Central memory CD8-positive, alpha-beta T cell (primary cell): Measurements from ENCODE around the gene ANKRD12.

Experiments
- ATAC-seq: fragments of 150-1000 bp; cut with Tn5 transposase; replicated peaks from 2 replicates; pipeline ENCODE4 v1.10.0; 2022; ENCODE audit warnings: mild to moderate bottlenecking, moderate FRiP score, moderate number of reproducible peaks; ENCODE audit not compliant: poor library complexity, severe bottlenecking; ENCODE audit errors: extremely low read depth
- DNase-seq, 2 donors: peaks; one replicate each; pipeline ENCODE4 v3.0.0; 2021; ENCODE audit warnings: low spot score in 2 of 2
- H3K27ac Mint-ChIP-seq: one replicate; pipeline ENCODE4 v1.8.0; 2022; ENCODE audit warnings: low read depth, mild to moderate bottlenecking, moderate library complexity, mixed read lengths
- H3K27me3 Mint-ChIP-seq: one replicate; pipeline ENCODE4 v1.8.0; 2022; ENCODE audit warnings: mixed read lengths
- H3K36me3 Mint-ChIP-seq: one replicate; pipeline ENCODE4 v1.8.0; 2022; ENCODE audit warnings: mild to moderate bottlenecking, moderate library complexity, mixed read lengths; ENCODE audit not compliant: insufficient read depth
- H3K4me1 Mint-ChIP-seq: one replicate; pipeline ENCODE4 v1.8.0; 2022; ENCODE audit warnings: mixed read lengths
- H3K4me3 Mint-ChIP-seq: one replicate; pipeline ENCODE4 v1.8.0; 2022; ENCODE audit warnings: mild to moderate bottlenecking, moderate library complexity, mixed read lengths
- H3K9me3 Mint-ChIP-seq: one replicate; pipeline ENCODE4 v1.8.0; 2022; ENCODE audit warnings: mixed read lengths

The ANKRD12 gene

GRCh38 chr18:9273221-9273620 is 136.6 kb downstream of the ANKRD12 start:
- DNase-seq (no peak), ATAC-seq (no peak)
- H3K27ac Mint-ChIP-seq, result no peak overlapping the region
- H3K9me3 Mint-ChIP-seq, result no peaks in the 10 kb centered on the region
- peaks cover 42% of the 10 kb centered on the region for H3K36me3 Mint-ChIP-seq
- H3K4me1 Mint-ChIP-seq, result no peaks in the 10 kb centered on the region
- no peak overlapping the region for H3K4me3 Mint-ChIP-seq
- H3K27me3 Mint-ChIP-seq, result no peaks in the 10 kb centered on the region

GRCh38 chr18:9275890-9276289 is 139.3 kb downstream of the ANKRD12 start:
- Mint-ChIP-seq H3K27me3 (no peaks in the 10 kb centered on the region), H3K4me3 (no peak overlapping the region), H3K9me3 (no peaks in the 10 kb centered on the region), H3K4me1 (no peaks in the 10 kb centered on the region), H3K36me3 (peaks cover 56% of the 10 kb centered on the region), H3K27ac (no peak overlapping the region)
- DNase-seq, result no peak
- no peak for ATAC-seq

GRCh38 chr18:9278028-9278427 is 141.4 kb downstream of the ANKRD12 start:
- no peaks in the 10 kb centered on the region for H3K4me1 Mint-ChIP-seq
- H3K27ac Mint-ChIP-seq, result no peak overlapping the region
- ATAC-seq, result no peak
- no peaks in the 10 kb centered on the region for H3K27me3 Mint-ChIP-seq
- no peak for DNase-seq
- peaks cover 49% of the 10 kb centered on the region for H3K36me3 Mint-ChIP-seq
- H3K4me3 Mint-ChIP-seq, result no peak overlapping the region
- H3K9me3 Mint-ChIP-seq, result no peaks in the 10 kb centered on the region

- Mint-ChIP-seq H3K27me3 (no peaks in the 10 kb centered on the region), H3K9me3 (no peaks in the 10 kb centered on the region), H3K4me3 (no peak overlapping the region), H3K4me1 (no peaks in the 10 kb centered on the region), H3K36me3 (peaks cover 39% of the 10 kb centered on the region), H3K27ac (no peak overlapping the region)
- ATAC-seq (no peak), DNase-seq (no peak)
Observed at GRCh38 chr18:9280849-9281248, 144.3 kb downstream of the ANKRD12 start.

- no peak for DNase-seq
- ATAC-seq, result no peak
- Mint-ChIP-seq H3K4me3 (no peak overlapping the region), H3K27ac (no peak overlapping the region), H3K36me3 (peaks cover 36% of the 10 kb centered on the region), H3K9me3 (no peaks in the 10 kb centered on the region), H3K4me1 (no peaks in the 10 kb centered on the region), H3K27me3 (no peaks in the 10 kb centered on the region)
Observed at GRCh38 chr18:9281780-9282179, 145.2 kb downstream of the ANKRD12 start.

GRCh38 chr18:9283791-9284190 is 147.2 kb downstream of the ANKRD12 start:
- Mint-ChIP-seq H3K27ac (no peak overlapping the region), H3K4me1 (no peaks in the 10 kb centered on the region), H3K27me3 (no peaks in the 10 kb centered on the region), H3K9me3 (no peaks in the 10 kb centered on the region), H3K4me3 (no peak overlapping the region), H3K36me3 (peaks cover 25% of the 10 kb centered on the region)
- no peak for DNase-seq
- no peak for ATAC-seq

- H3K27me3 Mint-ChIP-seq, result no peaks in the 10 kb centered on the region
- peaks cover 15% of the 10 kb centered on the region for H3K36me3 Mint-ChIP-seq
- DNase-seq (no peak), ATAC-seq (no peak)
- no peaks in the 10 kb centered on the region for H3K4me1 Mint-ChIP-seq
- H3K9me3 Mint-ChIP-seq, result no peaks in the 10 kb centered on the region
- no peak overlapping the region for H3K4me3 Mint-ChIP-seq
- no peak overlapping the region for H3K27ac Mint-ChIP-seq
Observed at GRCh38 chr18:9285604-9286003, 149.0 kb downstream of the ANKRD12 start.

- Mint-ChIP-seq H3K27ac (no peak overlapping the region), H3K4me3 (no peak overlapping the region), H3K36me3 (peaks cover 7% of the 10 kb centered on the region), H3K9me3 (no peaks in the 10 kb centered on the region), H3K27me3 (no peaks in the 10 kb centered on the region), H3K4me1 (no peaks in the 10 kb centered on the region)
- DNase-seq (no peak), ATAC-seq (no peak)
Observed at GRCh38 chr18:9287036-9287435, 150.5 kb downstream of the ANKRD12 start.

- Mint-ChIP-seq H3K9me3 (peaks cover 7% of the 10 kb centered on the region), H3K4me1 (no peaks in the 10 kb centered on the region), H3K4me3 (no peak overlapping the region), H3K27me3 (no peaks in the 10 kb centered on the region), H3K36me3 (peaks cover 4% of the 10 kb centered on the region), H3K27ac (no peak overlapping the region)
- no peak for DNase-seq
- no peak for ATAC-seq
Observed at GRCh38 chr18:9289698-9290097, 153.1 kb downstream of the ANKRD12 start.

GRCh38 chr18:9290156-9290555 is 153.6 kb downstream of the ANKRD12 start:
- Mint-ChIP-seq H3K4me1 (no peaks in the 10 kb centered on the region), H3K9me3 (peaks cover 7% of the 10 kb centered on the region), H3K27ac (no peak overlapping the region), H3K36me3 (peaks cover 4% of the 10 kb centered on the region), H3K27me3 (no peaks in the 10 kb centered on the region), H3K4me3 (no peak overlapping the region)
- ATAC-seq (no peak), DNase-seq (no peak)

GRCh38 chr18:9292047-9292446 is 155.5 kb downstream of the ANKRD12 start:
- no peak overlapping the region for H3K4me3 Mint-ChIP-seq
- DNase-seq, result no peak
- no peaks in the 10 kb centered on the region for H3K4me1 Mint-ChIP-seq
- no peak overlapping the region for H3K27ac Mint-ChIP-seq
- peaks cover 7% of the 10 kb centered on the region for H3K9me3 Mint-ChIP-seq
- peaks cover 2% of the 10 kb centered on the region for H3K36me3 Mint-ChIP-seq
- ATAC-seq, result no peak
- no peaks in the 10 kb centered on the region for H3K27me3 Mint-ChIP-seq

- Mint-ChIP-seq H3K4me1 (no peaks in the 10 kb centered on the region), H3K9me3 (peaks cover 7% of the 10 kb centered on the region), H3K4me3 (no peak overlapping the region), H3K36me3 (no peaks in the 10 kb centered on the region), H3K27me3 (no peaks in the 10 kb centered on the region), H3K27ac (no peak overlapping the region)
- ATAC-seq (no peak), DNase-seq (no peak)
Observed at GRCh38 chr18:9293948-9294347, 157.4 kb downstream of the ANKRD12 start.

- Mint-ChIP-seq H3K27ac (no peak overlapping the region), H3K9me3 (peaks cover 7% of the 10 kb centered on the region), H3K27me3 (no peaks in the 10 kb centered on the region), H3K4me3 (no peak overlapping the region), H3K4me1 (no peaks in the 10 kb centered on the region), H3K36me3 (no peaks in the 10 kb centered on the region)
- no peak for ATAC-seq
- no peak for DNase-seq
Observed at GRCh38 chr18:9296233-9297006, 159.8 kb downstream of the ANKRD12 start.
